DMS53 (cell line): ENCODE measurements around the gene LIN37.

Experiments used
- DNase-seq: peaks from one replicate; lab custom pipeline; 2025; lab: John Stamatoyannopoulos, UW

Gene LIN37

GRCh38 chr19:35748106-35749020 lies at the start of gene LIN37:
Gene LIN37 (plus strand): TSS chr19:35748576. CDS start chr19:35748725, 149 bp downstream.
- DNase-seq: peak; percentile 100

- DNase-seq: peak; percentile 100
Observed at GRCh38 chr19:35702223-35703012, 46.0 kb upstream of the LIN37 start.

- DNase-seq: peak; percentile 84
Observed at GRCh38 chr19:35703343-35703742, 45.0 kb upstream of the LIN37 start.

GRCh38 chr19:35704218-35704617 lies 44.2 kb upstream of the LIN37 start, which contains the start of gene ZBTB32:
Gene ZBTB32 (plus strand): TSS chr19:35704558. CDS start chr19:35714627, 10,069 bp downstream.
- DNase-seq: peak; percentile 33

- DNase-seq: peak; percentile 43
Observed at GRCh38 chr19:35708391-35708790, 40.0 kb upstream of the LIN37 start.

GRCh38 chr19:35710784-35711723 lies 37.3 kb upstream of the LIN37 start:
- no peak for DNase-seq

GRCh38 chr19:35712567-35713505 lies 35.5 kb upstream of the LIN37 start:
- no peak for DNase-seq

GRCh38 chr19:35713506-35713850 lies 34.9 kb upstream of the LIN37 start:
- DNase-seq: no peak

GRCh38 chr19:35713904-35714495 lies 34.4 kb upstream of the LIN37 start:
- no peak for DNase-seq

- peak; percentile 40 for DNase-seq
Observed at GRCh38 chr19:35714601-35715354, 33.6 kb upstream of the LIN37 start.

GRCh38 chr19:35715355-35715809 lies 33.0 kb upstream of the LIN37 start:
- no peak for DNase-seq

- peak; percentile 90 for DNase-seq
Observed at GRCh38 chr19:35715981-35716800, 32.2 kb upstream of the LIN37 start.

- peak; percentile 98 for DNase-seq
Observed at GRCh38 chr19:35716801-35717664, 31.3 kb upstream of the LIN37 start.

- peak; percentile 99 for DNase-seq
Observed at GRCh38 chr19:35717665-35718344, 30.6 kb upstream of the LIN37 start, which contains the start of gene KMT2B. Gene KMT2B (plus strand): TSS chr19:35718003. CDS start chr19:35718019, 16 bp downstream.

- peak; percentile 72 for DNase-seq
Observed at GRCh38 chr19:35718345-35719041, 29.9 kb upstream of the LIN37 start.
